GM20431 (cell line): ENCODE data around the gene NUDT21.
"Not testable (repeated sequence)": the region's sequence is repeated elsewhere in the genome, so short reads cannot be mapped to it uniquely, and the experiment has no call there.

Experiments
- in situ Hi-C: fragments of 300-500 bp; cut with MseI, MboI; formaldehyde crosslinking; loops from one replicate; pipeline ENCODE4 v1.15.0; 2020; ENCODE audit warnings: low sequenced_read_pairs; ENCODE audit not compliant: unreplicated experiment

Gene NUDT21

GRCh38 chr16:56450986-56451752 is at the start of gene NUDT21, which contains the start of gene OGFOD1:
TSS of gene NUDT21 (minus strand) at chr16:56451332. CDS start at chr16:56451202, 130 bp downstream.
TSS of gene OGFOD1 (plus strand) at chr16:56451554. CDS start at chr16:56451613, 59 bp downstream.
- in situ Hi-C loops: no loop called here

GRCh38 chr16:56493815-56494214 is 42.7 kb upstream of the NUDT21 start:
- in situ Hi-C loops: no loop called here

GRCh38 chr16:56493126-56493525 is 42.0 kb upstream of the NUDT21 start:
- in situ Hi-C loops: no loop called here

- in situ Hi-C loops: no loop called here
Measured at GRCh38 chr16:56491657-56492261, 40.6 kb upstream of the NUDT21 start.

DNA sequence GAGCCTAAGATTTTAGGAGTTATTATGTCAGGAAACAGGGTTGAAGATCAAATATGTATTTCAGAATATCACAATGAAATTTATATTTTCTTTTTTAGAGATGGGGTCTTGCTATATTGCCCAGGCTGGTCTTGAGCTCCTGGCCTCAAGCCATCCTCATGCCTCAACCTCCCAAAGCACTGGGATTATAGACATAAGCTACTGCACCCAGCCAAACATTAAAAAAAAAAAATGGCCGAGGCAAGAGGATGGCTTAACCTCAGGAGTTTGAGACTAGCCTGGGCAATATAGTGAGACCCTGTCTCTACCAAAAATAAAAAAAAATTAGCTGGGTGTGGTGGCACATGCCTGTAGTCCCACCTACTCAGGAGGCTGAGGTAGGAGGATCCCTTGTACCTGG is 37.7 kb upstream of the NUDT21 start:
- in situ Hi-C loops: not testable (repeated sequence)

DNA sequence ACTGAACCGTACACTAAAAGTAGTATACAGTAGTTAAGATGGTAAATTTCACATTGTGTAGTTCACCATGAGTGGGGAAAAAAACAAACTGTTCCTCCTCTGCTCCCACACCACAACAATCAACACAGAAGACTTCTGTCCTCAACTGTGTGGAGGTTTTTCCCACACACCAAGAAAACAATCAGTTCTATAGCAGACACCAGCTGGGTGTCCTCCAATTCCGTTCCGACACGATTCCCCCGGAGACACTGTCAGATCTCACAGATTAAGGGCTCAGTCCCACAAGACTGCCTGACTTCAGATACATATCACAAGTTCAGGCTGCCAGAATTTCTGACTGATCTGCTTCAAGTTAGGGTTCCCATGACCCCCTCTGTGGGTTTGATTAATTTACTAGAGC is 36.9 kb upstream of the NUDT21 start:
- in situ Hi-C loops: no loop called here

DNA sequence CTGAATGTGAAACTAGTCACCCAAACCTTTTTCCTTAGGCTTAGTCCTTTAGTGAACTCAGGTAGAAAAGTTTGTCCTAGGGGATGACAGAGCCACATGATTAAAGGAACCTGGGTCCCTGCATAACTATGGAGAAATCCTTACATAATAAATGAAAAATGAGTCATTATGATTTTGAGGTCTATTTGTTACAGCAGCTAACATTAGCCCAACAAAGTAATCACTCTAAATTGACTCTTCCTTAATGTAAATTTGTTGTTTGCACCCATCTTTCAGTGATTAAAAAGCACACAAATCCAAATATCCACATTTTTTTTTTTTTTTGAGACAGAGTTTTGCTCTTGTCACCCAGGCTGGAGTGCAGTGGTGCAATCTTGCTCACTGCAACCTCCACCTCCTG is 32.3 kb upstream of the NUDT21 start:
- in situ Hi-C loops: no loop called here

DNA sequence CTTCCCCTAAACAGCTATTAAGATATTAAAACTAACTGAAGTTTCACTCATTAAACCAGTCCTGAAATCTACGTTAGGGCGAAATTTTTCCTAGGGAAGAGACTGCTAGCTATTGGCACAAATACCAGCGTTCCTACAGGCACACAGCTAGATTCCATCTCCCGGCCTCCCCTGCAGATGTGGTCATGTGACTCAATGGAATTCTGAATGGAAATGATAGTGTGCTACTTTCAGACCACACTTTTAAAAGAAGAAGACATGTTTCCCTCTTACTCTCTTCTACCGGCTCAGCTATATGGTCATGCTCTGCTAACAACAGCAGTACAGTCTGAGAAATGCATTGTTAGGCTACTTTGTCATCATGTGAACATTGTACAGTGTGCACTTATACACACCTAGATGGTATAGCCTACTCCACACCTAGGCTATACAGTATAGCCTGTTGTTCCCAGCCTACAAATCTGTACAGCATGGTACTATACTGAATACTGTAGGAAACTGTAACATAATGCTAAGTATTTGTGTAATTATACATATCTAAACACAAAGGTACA is 31.6 kb upstream of the NUDT21 start:
- in situ Hi-C loops: no loop called here

- in situ Hi-C loops: no loop called here
Measured at GRCh38 chr16:56481468-56482122, 30.5 kb upstream of the NUDT21 start.

GRCh38 chr16:56480776-56481467 is 29.8 kb upstream of the NUDT21 start:
- in situ Hi-C loops: no loop called here

GRCh38 chr16:56479469-56479868 is 28.3 kb upstream of the NUDT21 start:
- in situ Hi-C loops: no loop called here

- in situ Hi-C loops: no loop called here
Measured at GRCh38 chr16:56478281-56479049, 27.3 kb upstream of the NUDT21 start.

GRCh38 chr16:56477096-56477878 is 26.2 kb upstream of the NUDT21 start:
- in situ Hi-C loops: no loop called here

DNA sequence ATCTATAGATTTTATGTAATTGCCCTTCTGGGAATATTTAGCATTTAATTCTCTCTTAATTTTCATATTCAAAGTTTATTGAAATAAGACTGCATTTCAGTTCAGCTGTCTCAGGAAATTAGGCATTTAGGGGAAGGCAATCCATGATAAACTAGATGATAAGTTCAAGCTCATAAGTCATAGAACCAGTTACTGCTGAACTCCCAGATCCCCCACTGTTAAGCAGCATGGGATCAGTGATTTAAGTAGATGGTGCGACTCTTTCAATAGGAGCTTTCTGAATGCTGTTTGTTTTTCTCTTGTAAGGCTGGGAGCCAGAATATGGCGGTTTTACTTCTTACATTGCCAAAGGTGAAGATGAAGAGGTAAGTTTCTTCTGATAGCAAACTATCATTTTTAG is 24.1 kb upstream of the NUDT21 start:
- in situ Hi-C loops: no loop called here

DNA sequence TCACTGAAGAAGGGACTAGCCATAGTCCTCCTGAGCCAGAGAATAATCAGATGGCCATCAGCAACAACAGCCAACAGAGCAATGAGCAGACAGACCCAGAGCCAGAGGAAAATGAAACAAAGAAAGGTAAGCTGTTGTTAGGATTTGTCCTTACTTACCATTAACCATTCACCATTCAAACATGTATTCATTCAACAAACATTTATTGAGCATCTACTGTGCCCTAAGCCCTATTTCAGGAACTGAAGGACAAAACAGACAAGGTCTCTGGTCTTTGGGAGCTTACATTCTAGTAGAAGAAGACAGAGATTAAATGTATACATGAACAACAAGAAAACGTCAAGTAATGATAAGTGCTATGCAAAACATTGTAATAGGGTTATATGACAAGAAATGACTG is 19.5 kb upstream of the NUDT21 start:
- in situ Hi-C loops: no loop called here

GRCh38 chr16:56470232-56470631 is 19.1 kb upstream of the NUDT21 start:
- in situ Hi-C loops: no loop called here

- in situ Hi-C loops: no loop called here
Measured at GRCh38 chr16:56469748-56470147, 18.6 kb upstream of the NUDT21 start.

- in situ Hi-C loops: no loop called here
Measured at GRCh38 chr16:56468800-56469199, 17.7 kb upstream of the NUDT21 start.

- in situ Hi-C loops: no loop called here
Measured at GRCh38 chr16:56466344-56466743, 15.2 kb upstream of the NUDT21 start.
